ENCODE results near the gene TSPYL4.

GRCh38 chr6:116215414-116215813 lies 38.5 kb downstream of the TSPYL4 start:
- TF ChIP-seq POLR2AphosphoS5 (IDR thresholded peaks at IDR 0.05; ENCODE audit: low read depth, low read length) (no peak), POLR2A (IDR thresholded peaks at IDR 0.05; ENCODE audit: low read depth, low read length) (no peak), TAF1 (IDR thresholded peaks at IDR 0.05; ENCODE audit: borderline replicate concordance, low read depth, low read length) (no peak)
